ENCODE data around the gene RAB30.

Gene RAB30

GRCh38 chr11:83105168-83105567 lies 33.5 kb upstream of the RAB30 start:
- H3K27ac ChIP-seq (replicated peaks; ENCODE audit: low read length), result no peak overlapping the region
- H4K91ac ChIP-seq (ENCODE audit: low read depth, low read length, poor library complexity), result no peak overlapping the region
- H3K14ac ChIP-seq (ENCODE audit: low read length), result no peak overlapping the region
- no peak overlapping the region for H3K18ac ChIP-seq (ENCODE audit: low read length)
- H2AFZ ChIP-seq (ENCODE audit: low read length), result no peak overlapping the region
- H2BK15ac ChIP-seq (ENCODE audit: low read length), result no peak overlapping the region
- H3K4me1 ChIP-seq (ENCODE audit: control insufficient read depth in 2 of 2, insufficient read depth in 1 of 2, low read depth in 1 of 2, low read length in 2 of 2), result no peaks in the 10 kb centered on the region
- no peak overlapping the region for H3K4ac ChIP-seq (ENCODE audit: low read length)
- H3K79me1 ChIP-seq (ENCODE audit: low read depth, low read length), result no peaks in the 10 kb centered on the region
- H3K23ac ChIP-seq (ENCODE audit: low read depth, low read length, poor library complexity), result no peak overlapping the region
- no peak overlapping the region for H2AK5ac ChIP-seq (ENCODE audit: low read depth, low read length)
- H2BK12ac ChIP-seq (ENCODE audit: low read length), result no peak overlapping the region
- no peaks in the 10 kb centered on the region for H3K36me3 ChIP-seq (replicated peaks in 1 of 2; ENCODE audit: control insufficient read depth in 2 of 2, insufficient read depth in 2 of 2, low read length in 2 of 2)
- H2BK120ac ChIP-seq (ENCODE audit: low read depth, low read length), result no peak overlapping the region
- peaks cover 0 to 11% (median 0%) of the 10 kb centered on the region in 3 experiments for H3K27me3 ChIP-seq (ENCODE audit: control insufficient read depth in 3 of 3, insufficient read depth in 3 of 3, low read depth in 1 of 3, low read length in 3 of 3)
- no peaks in the 10 kb centered on the region for H3K9me3 ChIP-seq (replicated peaks in 1 of 2; ENCODE audit: control insufficient read depth in 2 of 2, insufficient read depth in 1 of 2, low read depth in 1 of 2, low read length in 2 of 2)
- no CpG with 5 or more reads among the region's 1 CpG for WGBS, 2 donors (ENCODE audit: extremely low coverage in 2 of 2, insufficient read length in 2 of 2, insufficient replicate concordance in 1 of 2)
- no peak overlapping the region for H4K8ac ChIP-seq (ENCODE audit: low read depth, low read length)
- no peak overlapping the region for H3K4me2 ChIP-seq (ENCODE audit: insufficient read depth, low read length, poor library complexity, severe bottlenecking)
- no peak overlapping the region for H3K9ac ChIP-seq (ENCODE audit: low read depth, low read length, poor library complexity)
- H3K4me3 ChIP-seq (ENCODE audit: low read length in 2 of 2), result no peak overlapping the region
- H2BK5ac ChIP-seq (ENCODE audit: low read length), result no peak overlapping the region
- DNase-seq (ENCODE audit: low spot score), result no peak

DNA sequence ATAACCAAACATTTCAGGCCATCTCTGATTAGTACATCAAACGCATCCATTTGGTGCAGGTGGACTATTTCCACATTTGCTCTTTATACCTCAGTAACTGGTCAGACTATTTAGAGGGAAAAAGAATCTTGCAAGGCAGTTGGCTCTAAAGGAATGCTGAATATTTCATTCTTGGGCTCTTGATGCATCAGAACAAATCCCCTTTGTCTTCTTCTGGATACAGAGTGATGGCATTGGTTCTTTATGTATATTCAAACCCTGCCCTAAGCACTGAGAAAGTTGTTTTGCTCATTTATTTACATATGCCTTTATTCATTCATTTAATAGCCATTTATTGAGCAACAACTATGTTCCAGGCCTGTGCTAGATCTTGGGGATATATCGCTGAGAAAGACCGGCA lies 31.1 kb upstream of the RAB30 start:
- H4K91ac ChIP-seq (ENCODE audit: low read depth, low read length, poor library complexity), result no peak overlapping the region
- H4K8ac ChIP-seq (ENCODE audit: low read depth, low read length), result no peak overlapping the region
- WGBS, 2 donors (ENCODE audit: extremely low coverage in 2 of 2, insufficient read length in 2 of 2, insufficient replicate concordance in 1 of 2), result no CpG with 5 or more reads among the region's 3 CpGs

DNA sequence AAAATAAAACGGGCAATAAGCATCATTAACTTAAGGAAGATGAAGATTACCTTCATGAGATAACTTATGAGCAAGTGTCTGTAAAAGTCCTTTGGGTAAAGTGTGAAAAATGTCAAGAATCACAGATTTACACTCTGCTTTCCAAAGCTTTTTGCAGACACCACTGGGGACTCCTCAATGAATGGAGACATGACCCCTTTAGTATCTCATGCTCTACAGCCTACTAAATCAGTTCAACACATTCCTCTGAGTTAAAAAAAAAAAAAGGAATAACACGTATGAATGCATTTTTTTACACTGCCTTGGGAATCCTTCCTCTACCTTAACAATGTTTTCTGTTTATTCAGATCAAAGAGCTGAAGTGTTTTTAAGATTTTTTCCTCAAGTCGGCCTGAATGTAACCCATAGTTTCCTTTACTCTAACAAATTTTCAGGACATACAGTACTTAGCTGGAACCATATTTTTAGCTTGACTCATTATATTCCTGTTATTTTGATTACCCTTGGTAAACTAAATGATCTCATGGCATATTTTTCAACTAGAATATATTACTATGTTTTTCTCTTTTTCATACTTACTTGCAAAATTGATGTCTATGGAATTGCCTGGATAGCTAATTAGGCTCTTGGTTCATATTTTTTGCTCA lies 25.9 kb upstream of the RAB30 start:
- no peaks in the 10 kb centered on the region for H3K79me1 ChIP-seq (ENCODE audit: low read depth, low read length)
- H3K14ac ChIP-seq (ENCODE audit: low read length), result no peak overlapping the region
- H2BK120ac ChIP-seq (ENCODE audit: low read depth, low read length), result no peak overlapping the region
- H2BK12ac ChIP-seq (ENCODE audit: low read length), result no peak overlapping the region
- H3K4me2 ChIP-seq (ENCODE audit: insufficient read depth, low read length, poor library complexity, severe bottlenecking), result no peak overlapping the region
- no peak overlapping the region for H2BK5ac ChIP-seq (ENCODE audit: low read length)
- H3K23ac ChIP-seq (ENCODE audit: low read depth, low read length, poor library complexity), result no peak overlapping the region
- no peaks in the 10 kb centered on the region for H3K36me3 ChIP-seq (replicated peaks in 1 of 2; ENCODE audit: control insufficient read depth in 2 of 2, insufficient read depth in 2 of 2, low read length in 2 of 2)
- DNase-seq (ENCODE audit: low spot score), result no peak
- no peaks in the 10 kb centered on the region for H3K27me3 ChIP-seq (ENCODE audit: control insufficient read depth in 3 of 3, insufficient read depth in 3 of 3, low read depth in 1 of 3, low read length in 3 of 3)
- no peak overlapping the region for H3K9ac ChIP-seq (ENCODE audit: low read depth, low read length, poor library complexity)
- no peaks in the 10 kb centered on the region for H3K9me3 ChIP-seq (replicated peaks in 1 of 2; ENCODE audit: control insufficient read depth in 2 of 2, insufficient read depth in 1 of 2, low read depth in 1 of 2, low read length in 2 of 2)
- no peak overlapping the region for H3K4me3 ChIP-seq (ENCODE audit: low read length in 2 of 2)
- no peak overlapping the region for H2AFZ ChIP-seq (ENCODE audit: low read length)
- no peak overlapping the region for H4K8ac ChIP-seq (ENCODE audit: low read depth, low read length)
- H2BK15ac ChIP-seq (ENCODE audit: low read length), result no peak overlapping the region
- no peak overlapping the region for H3K27ac ChIP-seq (replicated peaks; ENCODE audit: low read length)
- no peak overlapping the region for H3K4ac ChIP-seq (ENCODE audit: low read length)
- H2AK5ac ChIP-seq (ENCODE audit: low read depth, low read length), result no peak overlapping the region
- H4K91ac ChIP-seq (ENCODE audit: low read depth, low read length, poor library complexity), result no peak overlapping the region
- H3K4me1 ChIP-seq (ENCODE audit: control insufficient read depth in 2 of 2, insufficient read depth in 1 of 2, low read depth in 1 of 2, low read length in 2 of 2), result no peaks in the 10 kb centered on the region
- WGBS, 2 donors (ENCODE audit: extremely low coverage in 2 of 2, insufficient read length in 2 of 2, insufficient replicate concordance in 1 of 2), result no CpG with 5 or more reads among the region's 3 CpGs
- H3K18ac ChIP-seq (ENCODE audit: low read length), result no peak overlapping the region

More for the DNA sequence above, 31.1 kb upstream of the RAB30 start:
- Histone ChIP-seq H2AK5ac (ENCODE audit: low read depth, low read length) (no peak overlapping the region), H3K23ac (ENCODE audit: low read depth, low read length, poor library complexity) (no peak overlapping the region), H3K9ac (ENCODE audit: low read depth, low read length, poor library complexity) (no peak overlapping the region), H2AFZ (ENCODE audit: low read length) (no peak overlapping the region), H2BK5ac (ENCODE audit: low read length) (no peak overlapping the region), H3K27ac (replicated peaks; ENCODE audit: low read length) (no peak overlapping the region), H3K4me2 (ENCODE audit: insufficient read depth, low read length, poor library complexity, severe bottlenecking) (no peak overlapping the region), H3K9me3 (replicated peaks in 1 of 2; ENCODE audit: control insufficient read depth in 2 of 2, insufficient read depth in 1 of 2, low read depth in 1 of 2, low read length in 2 of 2) (no peaks in the 10 kb centered on the region), H3K4ac (ENCODE audit: low read length) (no peak overlapping the region), H3K27me3 (ENCODE audit: control insufficient read depth in 3 of 3, insufficient read depth in 3 of 3, low read depth in 1 of 3, low read length in 3 of 3) (peaks cover 0 to 6% (median 0%) of the 10 kb centered on the region in 3 experiments), H3K36me3 (replicated peaks in 1 of 2; ENCODE audit: control insufficient read depth in 2 of 2, insufficient read depth in 2 of 2, low read length in 2 of 2) (no peaks in the 10 kb centered on the region), H3K4me1 (ENCODE audit: control insufficient read depth in 2 of 2, insufficient read depth in 1 of 2, low read depth in 1 of 2, low read length in 2 of 2) (no peaks in the 10 kb centered on the region), H2BK12ac (ENCODE audit: low read length) (no peak overlapping the region), H3K79me1 (ENCODE audit: low read depth, low read length) (no peaks in the 10 kb centered on the region), H3K14ac (ENCODE audit: low read length) (no peak overlapping the region), H2BK15ac (ENCODE audit: low read length) (no peak overlapping the region), H3K18ac (ENCODE audit: low read length) (no peak overlapping the region), H3K4me3 (ENCODE audit: low read length in 2 of 2) (no peak overlapping the region), H2BK120ac (ENCODE audit: low read depth, low read length) (no peak overlapping the region)
- DNase-seq (ENCODE audit: low spot score), result no peak

- no peak overlapping the region for H2AFZ ChIP-seq (ENCODE audit: low read length)
- H3K9ac ChIP-seq (ENCODE audit: low read depth, low read length, poor library complexity), result no peak overlapping the region
- no peak overlapping the region for H2AK5ac ChIP-seq (ENCODE audit: low read depth, low read length)
- no peaks in the 10 kb centered on the region for H3K79me1 ChIP-seq (ENCODE audit: low read depth, low read length)
- H2BK5ac ChIP-seq (ENCODE audit: low read length), result no peak overlapping the region
- no peaks in the 10 kb centered on the region for H3K36me3 ChIP-seq (replicated peaks in 1 of 2; ENCODE audit: control insufficient read depth in 2 of 2, insufficient read depth in 2 of 2, low read length in 2 of 2)
- no peak overlapping the region for H2BK15ac ChIP-seq (ENCODE audit: low read length)
- no peak overlapping the region for H4K8ac ChIP-seq (ENCODE audit: low read depth, low read length)
- H3K27ac ChIP-seq (replicated peaks; ENCODE audit: low read length), result no peak overlapping the region
- no peaks in the 10 kb centered on the region for H3K4me1 ChIP-seq (ENCODE audit: control insufficient read depth in 2 of 2, insufficient read depth in 1 of 2, low read depth in 1 of 2, low read length in 2 of 2)
- H3K18ac ChIP-seq (ENCODE audit: low read length), result no peak overlapping the region
- no peak overlapping the region for H2BK12ac ChIP-seq (ENCODE audit: low read length)
- H3K23ac ChIP-seq (ENCODE audit: low read depth, low read length, poor library complexity), result no peak overlapping the region
- no peak overlapping the region for H3K14ac ChIP-seq (ENCODE audit: low read length)
- no peak overlapping the region for H2BK120ac ChIP-seq (ENCODE audit: low read depth, low read length)
- no peak overlapping the region for H4K91ac ChIP-seq (ENCODE audit: low read depth, low read length, poor library complexity)
- H3K27me3 ChIP-seq (ENCODE audit: control insufficient read depth in 3 of 3, insufficient read depth in 3 of 3, low read depth in 1 of 3, low read length in 3 of 3), result no peaks in the 10 kb centered on the region
- WGBS, 2 donors (ENCODE audit: extremely low coverage in 2 of 2, insufficient read length in 2 of 2, insufficient replicate concordance in 1 of 2), result no CpG with 5 or more reads among the region's 2 CpGs
- H3K4me2 ChIP-seq (ENCODE audit: insufficient read depth, low read length, poor library complexity, severe bottlenecking), result no peak overlapping the region
- H3K4ac ChIP-seq (ENCODE audit: low read length), result no peak overlapping the region
- no peaks in the 10 kb centered on the region for H3K9me3 ChIP-seq (replicated peaks in 1 of 2; ENCODE audit: control insufficient read depth in 2 of 2, insufficient read depth in 1 of 2, low read depth in 1 of 2, low read length in 2 of 2)
- no peak for DNase-seq (ENCODE audit: low spot score)
- no peak overlapping the region for H3K4me3 ChIP-seq (ENCODE audit: low read length in 2 of 2)
These were observed 21.9 kb upstream of the RAB30 start for GRCh38 chr11:83093634-83094033.
